Measurements from ENCODE around the gene MINAR1.

MINAR1 gene

DNA sequence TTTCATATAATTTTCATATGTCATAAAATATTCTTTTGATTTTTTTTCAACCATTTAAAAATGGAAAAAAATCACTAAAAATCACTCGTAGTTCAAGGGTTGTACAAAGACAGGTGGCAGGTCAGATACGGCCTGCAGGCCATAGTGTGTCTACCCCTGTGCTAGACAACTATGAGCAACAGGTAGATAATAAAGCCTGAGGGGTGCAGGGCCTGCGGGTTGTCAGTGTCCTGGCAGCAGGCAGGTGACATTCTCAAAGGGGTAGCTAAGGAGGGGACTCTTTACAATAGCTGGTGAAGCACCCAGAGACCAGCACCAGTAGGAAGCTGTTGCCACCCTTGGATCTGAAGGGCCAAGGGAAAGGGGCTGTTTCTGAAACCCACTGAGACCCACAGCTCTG lies 34.4 kb downstream of the MINAR1 start:
- no peak for DNase-seq

DNA sequence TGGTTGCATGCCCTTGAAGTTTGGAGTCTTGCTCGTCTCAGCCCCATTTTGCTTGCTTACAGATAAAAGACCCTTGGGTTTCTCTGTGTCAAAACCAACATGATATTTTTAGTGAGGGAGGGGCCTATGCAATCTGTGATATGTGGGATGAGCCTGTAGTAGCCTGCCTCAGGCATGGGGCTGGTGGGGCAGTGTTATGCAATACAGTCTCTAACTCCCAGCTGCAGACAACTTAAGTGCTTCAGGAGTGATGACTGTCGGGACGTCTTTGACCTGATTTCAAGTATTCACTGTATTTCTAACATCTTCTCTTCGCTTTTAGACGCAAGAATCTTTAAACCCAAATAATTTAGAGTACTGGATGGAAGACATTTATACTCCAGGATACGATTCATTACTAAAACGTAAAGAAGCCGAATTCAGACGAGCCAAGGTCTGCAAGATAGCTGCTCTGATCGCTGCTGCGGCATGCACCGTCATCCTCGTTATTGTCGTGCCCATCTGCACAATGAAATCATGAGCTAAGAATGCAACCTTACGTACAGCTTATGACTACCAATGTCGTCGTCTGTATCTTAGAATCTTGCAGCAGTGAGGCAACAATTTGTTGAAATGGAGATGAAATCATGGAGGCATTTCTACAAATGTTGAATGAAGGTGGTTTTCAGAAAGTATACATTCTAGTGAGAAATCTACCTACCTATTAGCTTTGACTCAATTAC lies 35.9 kb downstream of the MINAR1 start:
- no peak for DNase-seq

DNA sequence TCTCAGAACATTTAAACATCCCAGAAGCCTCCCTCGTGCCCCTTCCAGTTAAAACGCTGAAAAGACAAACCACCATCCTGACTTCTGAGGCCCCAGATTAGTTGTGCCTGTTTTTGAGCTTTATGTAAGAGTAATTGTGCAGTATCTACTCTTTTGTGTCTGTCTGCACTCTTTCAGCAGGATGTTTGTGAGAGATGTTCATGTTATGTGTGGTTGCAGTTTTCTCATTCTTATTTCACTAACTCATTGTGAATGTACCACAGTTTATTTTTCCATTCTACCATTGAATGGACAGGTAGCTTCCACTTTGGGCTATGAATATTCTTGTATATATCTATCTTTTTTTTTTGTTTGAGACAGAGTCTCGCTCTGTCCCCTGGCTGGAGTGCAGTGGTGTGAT lies 40.3 kb downstream of the MINAR1 start:
- no peak for DNase-seq

DNA sequence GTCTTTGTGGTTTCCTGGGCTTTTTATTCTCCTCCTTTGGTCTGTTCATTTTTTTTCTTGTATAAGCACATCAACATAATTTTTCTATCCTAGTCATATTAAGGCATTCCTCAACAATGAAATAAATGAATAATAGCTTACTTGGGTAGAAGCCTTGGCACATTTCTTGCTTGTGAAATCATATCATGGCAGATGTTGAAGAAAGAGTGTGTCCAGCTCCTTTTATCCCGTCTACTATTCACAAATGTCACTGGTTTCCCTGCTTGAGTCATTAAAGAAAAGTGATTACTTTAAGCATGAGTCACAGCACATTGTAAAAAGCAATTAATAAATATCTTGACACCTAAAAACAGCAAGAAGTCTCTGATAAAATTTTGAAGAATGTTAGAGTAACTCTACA lies 42.1 kb downstream of the MINAR1 start:
- no peak for DNase-seq

DNA sequence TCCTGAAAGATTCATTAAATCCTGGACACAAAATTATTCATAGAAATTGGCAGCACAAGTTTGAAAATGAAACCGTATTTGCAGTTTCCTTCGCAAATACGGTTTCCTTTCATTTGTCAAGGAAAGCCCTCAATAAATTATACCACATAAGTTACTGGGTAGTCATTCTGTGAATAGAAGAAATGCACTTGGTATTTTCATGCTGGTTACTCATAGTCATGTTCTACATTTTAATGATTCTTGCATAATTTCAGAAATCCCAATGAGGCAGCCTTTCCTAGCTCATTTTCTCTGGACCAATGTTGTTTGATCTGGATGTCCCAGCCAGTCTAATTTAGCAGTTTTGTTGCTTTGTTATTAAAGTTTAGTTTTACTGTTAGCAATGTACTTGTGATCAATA lies 43.2 kb downstream of the MINAR1 start:
- no peak for DNase-seq

DNA sequence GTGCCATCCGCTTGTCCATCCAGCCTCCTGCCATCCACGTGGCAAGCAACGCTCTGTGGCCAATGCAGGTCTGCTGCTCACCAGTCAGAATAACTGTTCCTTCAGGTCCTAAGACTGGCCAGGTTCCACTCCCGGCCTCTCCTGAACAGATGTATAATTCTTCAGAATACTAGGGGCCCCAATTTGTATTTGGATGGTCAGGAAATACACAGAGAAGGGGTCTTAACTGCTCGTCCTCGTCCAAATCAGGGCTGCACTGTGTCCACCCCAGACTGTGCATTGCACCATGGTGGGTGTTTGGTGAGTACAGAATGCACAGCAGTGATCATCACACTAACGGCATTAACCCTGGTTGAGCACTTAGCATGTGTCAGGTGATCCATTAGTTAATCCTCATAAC lies 46.0 kb downstream of the MINAR1 start:
- no peak for DNase-seq

DNA sequence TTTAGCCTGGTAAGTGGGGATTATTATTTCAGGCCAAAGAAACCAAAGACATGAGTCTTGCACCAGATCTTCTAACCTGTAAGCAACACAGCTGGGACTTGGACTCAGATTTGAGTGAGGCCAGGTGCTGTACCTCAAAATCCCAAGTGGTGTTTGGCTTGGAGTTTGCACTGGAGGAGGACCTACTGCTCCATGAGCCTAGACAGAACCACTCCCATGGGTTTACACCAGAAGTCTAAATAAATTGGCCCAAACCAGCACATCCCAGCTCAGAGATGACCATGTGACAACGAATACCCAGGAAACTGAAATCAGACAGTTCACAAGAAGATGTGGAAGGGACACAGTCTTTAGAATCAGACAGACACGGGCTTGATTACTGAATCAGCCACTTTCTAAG lies 47.5 kb downstream of the MINAR1 start:
- DNase-seq = no peak

DNA sequence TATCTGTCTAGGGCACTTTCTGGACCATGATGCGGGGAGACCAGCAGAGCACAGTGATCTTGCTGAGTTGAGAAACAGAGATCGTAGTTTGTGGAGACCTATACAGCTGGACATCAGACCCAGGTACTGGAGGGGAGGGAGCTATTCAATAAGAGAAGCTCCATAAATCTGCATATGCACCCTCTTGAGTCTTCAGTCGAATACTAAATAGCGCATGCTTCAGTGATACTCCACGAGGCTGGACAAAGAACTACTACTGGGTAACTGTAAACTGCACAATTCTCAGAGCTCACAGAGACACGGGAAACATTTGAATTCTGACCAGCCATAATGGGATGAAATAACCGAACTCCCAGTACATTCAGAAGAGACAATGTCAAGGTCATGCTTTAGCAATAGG lies 49.7 kb downstream of the MINAR1 start:
- no peak for DNase-seq

All from eye (tissue), 1 donor.